ENCODE data around the gene ZFP36L1.

DNA sequence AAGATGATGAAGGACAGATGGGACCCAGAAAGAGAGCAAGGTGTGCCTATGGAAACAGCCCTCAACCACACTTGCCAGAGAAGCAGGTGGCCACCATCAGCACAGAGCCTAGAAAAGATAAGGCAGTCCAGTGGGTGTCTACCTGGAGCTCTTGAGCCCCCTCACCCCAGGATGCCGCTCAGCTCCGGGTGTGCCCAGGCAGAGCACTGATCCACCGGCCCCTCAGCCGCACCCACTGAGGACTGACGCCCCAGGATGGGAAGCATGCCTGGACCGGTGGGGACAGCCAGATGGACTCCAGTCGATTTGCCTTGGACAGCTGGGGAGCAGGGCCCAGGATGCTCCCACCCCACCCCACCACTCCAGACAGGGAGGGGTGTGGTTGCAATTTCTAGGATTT lies 15.1 kb upstream of the ZFP36L1 start:
- TF ChIP-seq, protein P1, sequence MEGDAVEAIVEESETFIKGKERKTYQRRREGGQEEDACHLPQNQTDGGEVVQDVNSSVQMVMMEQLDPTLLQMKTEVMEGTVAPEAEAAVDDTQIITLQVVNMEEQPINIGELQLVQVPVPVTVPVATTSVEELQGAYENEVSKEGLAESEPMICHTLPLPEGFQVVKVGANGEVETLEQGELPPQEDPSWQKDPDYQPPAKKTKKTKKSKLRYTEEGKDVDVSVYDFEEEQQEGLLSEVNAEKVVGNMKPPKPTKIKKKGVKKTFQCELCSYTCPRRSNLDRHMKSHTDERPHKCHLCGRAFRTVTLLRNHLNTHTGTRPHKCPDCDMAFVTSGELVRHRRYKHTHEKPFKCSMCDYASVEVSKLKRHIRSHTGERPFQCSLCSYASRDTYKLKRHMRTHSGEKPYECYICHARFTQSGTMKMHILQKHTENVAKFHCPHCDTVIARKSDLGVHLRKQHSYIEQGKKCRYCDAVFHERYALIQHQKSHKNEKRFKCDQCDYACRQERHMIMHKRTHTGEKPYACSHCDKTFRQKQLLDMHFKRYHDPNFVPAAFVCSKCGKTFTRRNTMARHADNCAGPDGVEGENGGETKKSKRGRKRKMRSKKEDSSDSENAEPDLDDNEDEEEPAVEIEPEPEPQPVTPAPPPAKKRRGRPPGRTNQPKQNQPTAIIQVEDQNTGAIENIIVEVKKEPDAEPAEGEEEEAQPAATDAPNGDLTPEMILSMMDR (IDR thresholded peaks at IDR 0.05; ENCODE audit: borderline replicate concordance, extremely low read depth, low read length, poor library complexity, severe bottlenecking), result no peak
- TF ChIP-seq EZH2 (IDR thresholded peaks at IDR 0.05; ENCODE audit: borderline replicate concordance, low read depth, low read length, severe bottlenecking), result no peak
